Activated naive CD4-positive, alpha-beta T cell (primary cell): ENCODE data around the gene TLE2.
"Not testable (repeated sequence)": the region's sequence is repeated elsewhere in the genome, so short reads cannot be mapped to it uniquely, and the experiment has no call there.

Experiments used
- DNase-seq, 4 experiments: peaks; one replicate each; lab custom pipeline; 2025; lab: John Stamatoyannopoulos, UW

Gene TLE2

GRCh38 chr19:2983351-2984214 is 45.5 kb downstream of the TLE2 start:
- DNase-seq = no peak

GRCh38 chr19:2982983-2983350 is 46.1 kb downstream of the TLE2 start:
- no peak for DNase-seq

GRCh38 chr19:2982561-2982960 is 46.5 kb downstream of the TLE2 start:
- DNase-seq = no peak

GRCh38 chr19:2981898-2982297 is 47.2 kb downstream of the TLE2 start:
- DNase-seq = no peak

- no peak for DNase-seq
Measured at GRCh38 chr19:2978772-2979171, 50.3 kb downstream of the TLE2 start.

- no peak for DNase-seq
Measured at GRCh38 chr19:2978166-2978767, 50.8 kb downstream of the TLE2 start.

GRCh38 chr19:2977746-2978138 is 51.3 kb downstream of the TLE2 start:
- no peak for DNase-seq

- DNase-seq = peak; percentile 86 to 93 (median 88)
Measured at GRCh38 chr19:2977001-2977745, 51.9 kb downstream of the TLE2 start, which contains the start of gene TLE6. Gene TLE6, plus strand, starts transcription at chr19:2977564. Its CDS starts 670 bp downstream, at chr19:2978234.

GRCh38 chr19:2976609-2977000 is 52.5 kb downstream of the TLE2 start:
- no peak for DNase-seq

- no peak for DNase-seq
Measured at GRCh38 chr19:2974342-2975041, 54.6 kb downstream of the TLE2 start.

- no peak for DNase-seq
Measured at GRCh38 chr19:2973229-2973628, 55.9 kb downstream of the TLE2 start.

GRCh38 chr19:2970201-2970835 is 58.8 kb downstream of the TLE2 start:
- DNase-seq = no peak

- DNase-seq = no peak
Measured at GRCh38 chr19:2969104-2969504, 60.0 kb downstream of the TLE2 start.

GRCh38 chr19:2967972-2968371 is 61.1 kb downstream of the TLE2 start:
- no peak for DNase-seq

GRCh38 chr19:2964874-2965273 is 64.2 kb downstream of the TLE2 start:
- no peak for DNase-seq

- DNase-seq = not testable (repeated sequence)
Measured at GRCh38 chr19:2963631-2964030, 65.4 kb downstream of the TLE2 start.

- no peak for DNase-seq
Measured at GRCh38 chr19:2963122-2963521, 66.0 kb downstream of the TLE2 start.

GRCh38 chr19:2962018-2962670 is 66.9 kb downstream of the TLE2 start:
- no peak for DNase-seq

- no peak for DNase-seq
Measured at GRCh38 chr19:2960120-2960519, 69.0 kb downstream of the TLE2 start.

GRCh38 chr19:2957160-2957559 is 71.9 kb downstream of the TLE2 start:
- DNase-seq = no peak

- DNase-seq = no peak
Measured at GRCh38 chr19:2952953-2953481, 76.1 kb downstream of the TLE2 start.
